Left lung (tissue), 10 donors: ENCODE measurements around the gene OSTC. TPM values are rescaled to one million over a fixed set of nuclear protein-coding genes. Genes with fewer than 3 reads are reported as not detected.

Experiments
- ATAC-seq: fragments of 200-7000 bp; cut with Tn5 transposase; one replicate; pipeline ENCODE4 v1.9.1; 2020; ENCODE audit warnings: moderate library complexity
- DNase-seq, 4 donors: peaks; one replicate each; pipeline ENCODE4 v3.0.0-alpha.2; 2013 to 2020
- H3K27ac ChIP-seq, 2 donors: fragments of 200-600 bp; sonication (generic) in 1 of 2; one replicate each; pipeline versions ENCODE4 v1.5.0 to v1.8.0; 2020 to 2021
- H3K27me3 ChIP-seq, 2 donors: fragments of 200-600 bp; sonication (generic) in 1 of 2; one replicate each; pipeline versions ENCODE4 v1.5.0 to v1.8.0; 2020 to 2021
- H3K36me3 ChIP-seq, 2 donors: fragments of 200-600 bp; sonication (generic) in 1 of 2; one replicate each; pipeline versions ENCODE4 v1.5.0 to v1.8.0; 2020 to 2021
- H3K4me1 ChIP-seq, 2 donors: fragments of 200-600 bp; one replicate each; pipeline ENCODE4 v1.8.0; 2021
- H3K4me3 ChIP-seq, 2 donors: fragments of 200-600 bp; sonication (generic) in 1 of 2; one replicate each; pipeline versions ENCODE4 v1.5.0 to v1.8.0; 2020 to 2021; ENCODE audit warnings: mild to moderate bottlenecking in 1 of 2
- H3K9me3 ChIP-seq, 2 donors: fragments of 200-600 bp; sonication (generic) in 1 of 2; one replicate each; pipeline versions ENCODE4 v1.5.0 to v1.8.0; 2020 to 2021
- CTCF ChIP-seq, 2 donors: fragments of 200-600 bp; sonication (generic) in 1 of 2; IDR thresholded peaks; one replicate each; pipeline versions ENCODE4 v1.5.0 to v1.8.0; 2021; ENCODE audit warnings: antibody characterized with exemption in 2 of 2
- intact Hi-C, 2 donors: fragments of 100-400 bp; cut with DNase I; formaldehyde crosslinking; loops; one replicate each; pipeline versions ENCODE4 v1.11.2 to v1.14.2; 2022
- polyA plus RNA-seq, 6 donors: library from polyadenylated mRNA; unstranded; fragments of 120-200 nt; gene quantifications; one replicate each; pipeline ENCODE4 v1.2.1, GENCODE V29; 2013; ENCODE audit not compliant: insufficient read length in 6 of 6
- total RNA-seq, 2 donors: library from RNA; stranded (reverse); fragmentation: NEBNext Ultra II Directional; extraction: Animal tissue kit (Norgen Biotek cat#: 25700); gene quantifications; one replicate each; pipeline ENCODE4 v1.2.1, GENCODE V29; 2021
- donor health status: DM: no; HTN: yes; CAD: no.
- donor health status: DM: no; HTN: no; CAD: no.

Gene OSTC
- total and polyA plus RNA-seq, 8 donors: 133 to 280 (median 251) TPM

GRCh38 chr4:108662629-108663028, 12.2 kb downstream of the OSTC start:
- no peak overlapping the region for H3K27ac ChIP-seq
- intact Hi-C loops: no loop called here
- ATAC-seq (no peak), DNase-seq (peak in 2 of 4 donors; percentile 49 to 75)
- TF ChIP-seq CTCF (IDR thresholded peaks at IDR 0.05): no peak
- peaks cover 0 to 90% of the 10 kb centered on the region in 2 donors for H3K36me3 ChIP-seq
- H3K9me3 ChIP-seq: no peaks in the 10 kb centered on the region
- no peaks in the 10 kb centered on the region for H3K4me1 ChIP-seq
- H3K4me3 ChIP-seq: no peak overlapping the region
- no peaks in the 10 kb centered on the region for H3K27me3 ChIP-seq

- no peak for TF ChIP-seq CTCF (IDR thresholded peaks at IDR 0.05)
- Histone ChIP-seq H3K27ac (no peak overlapping the region), H3K4me1 (no peaks in the 10 kb centered on the region), H3K36me3 (peaks cover 0 to 14% of the 10 kb centered on the region in 2 donors), H3K27me3 (no peaks in the 10 kb centered on the region), H3K4me3 (no peak overlapping the region), H3K9me3 (no peaks in the 10 kb centered on the region)
- ATAC-seq (no peak), DNase-seq (no peak)
- intact Hi-C loops: no loop called here
Observed at GRCh38 chr4:108674356-108674977, 24.1 kb downstream of the OSTC start.

GRCh38 chr4:108681321-108681809, 31.0 kb downstream of the OSTC start:
- ATAC-seq (no peak), DNase-seq (no peak)
- TF ChIP-seq CTCF (IDR thresholded peaks at IDR 0.05): no peak
- Histone ChIP-seq H3K36me3 (peaks cover 0 to 10% of the 10 kb centered on the region in 2 donors), H3K9me3 (no peaks in the 10 kb centered on the region), H3K4me1 (no peaks in the 10 kb centered on the region), H3K27me3 (no peaks in the 10 kb centered on the region), H3K27ac (no peak overlapping the region), H3K4me3 (no peak overlapping the region)
- intact Hi-C loops: no loop called here

GRCh38 chr4:108683479-108683878, 33.1 kb downstream of the OSTC start:
- Histone ChIP-seq H3K9me3 (no peaks in the 10 kb centered on the region), H3K36me3 (no peaks in the 10 kb centered on the region), H3K27ac (no peak overlapping the region), H3K4me3 (no peak overlapping the region), H3K4me1 (no peaks in the 10 kb centered on the region), H3K27me3 (no peaks in the 10 kb centered on the region)
- no peak for TF ChIP-seq CTCF (IDR thresholded peaks at IDR 0.05)
- intact Hi-C loops: no loop called here
- DNase-seq: peak in 1 of 4 donors; percentile 12
- ATAC-seq: peak; percentile 33

GRCh38 chr4:108685036-108685686, 34.8 kb downstream of the OSTC start:
- TF ChIP-seq CTCF (IDR thresholded peaks at IDR 0.05): no peak
- intact Hi-C loops: no loop called here
- no peak overlapping the region for H3K27ac ChIP-seq
- DNase-seq (no peak), ATAC-seq (no peak)
- H3K27me3 ChIP-seq: no peaks in the 10 kb centered on the region
- no peaks in the 10 kb centered on the region for H3K9me3 ChIP-seq
- no peak overlapping the region for H3K4me3 ChIP-seq
- H3K36me3 ChIP-seq: no peaks in the 10 kb centered on the region
- H3K4me1 ChIP-seq: no peaks in the 10 kb centered on the region
